ENCODE data around the gene TMEM167B. TPM values are rescaled to one million over a fixed set of nuclear protein-coding genes. Genes with fewer than 3 reads are reported as not detected.

The TMEM167B gene
- total RNA-seq, result 24.7 and 27.1 TPM in 2 replicates
- long read RNA-seq, transcript TMEM167B-201 (3 exons, 3,730 nt), result major isoform, 187 of 219 reads
- long read RNA-seq, partial matches to known transcripts, result 12 of 219 reads
- long read RNA-seq, other reads (novel, unspliced or antisense), result 19 of 219 reads

DNA sequence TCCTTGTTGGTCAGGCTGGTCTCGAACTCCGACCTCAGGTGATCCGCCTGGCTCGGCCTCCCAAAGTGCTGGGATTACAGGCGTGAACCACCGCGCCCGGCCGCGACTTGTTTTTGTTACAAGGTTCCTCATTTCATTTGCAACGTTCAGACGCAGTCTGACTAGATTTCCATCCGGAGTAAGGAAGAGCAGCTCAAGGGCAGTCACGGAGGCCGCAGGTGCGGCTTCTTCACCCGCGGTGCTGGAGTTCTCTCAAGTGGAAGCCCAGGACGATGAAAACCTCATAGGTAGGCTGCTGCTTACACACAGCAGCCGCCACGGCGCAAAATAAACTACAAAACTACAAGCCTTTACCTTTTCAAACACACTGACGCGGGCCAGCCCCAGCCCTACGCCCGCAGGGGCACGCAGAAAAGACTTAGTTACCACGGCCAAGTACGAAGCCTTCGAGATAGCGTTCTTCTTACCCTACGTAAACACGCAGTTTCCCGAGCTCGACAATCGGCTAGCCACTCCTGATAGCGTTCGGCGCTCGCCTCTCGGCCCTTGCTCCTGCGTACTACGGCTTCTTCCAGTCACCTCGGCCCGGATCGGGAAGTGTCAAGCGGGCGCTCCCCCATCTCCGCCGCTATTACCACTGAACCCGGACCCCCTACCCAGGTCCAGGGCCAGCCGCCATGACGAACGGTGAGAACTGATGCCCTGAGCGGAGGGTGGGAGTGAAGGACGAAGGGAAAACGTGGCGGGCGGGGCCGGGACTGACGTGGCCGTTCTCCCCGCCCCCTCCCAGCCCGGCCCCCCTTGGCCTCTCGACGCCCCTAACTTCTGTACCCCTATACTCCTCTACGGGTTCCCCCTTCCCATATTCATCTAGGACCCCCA lies at the start of gene TMEM167B:
Gene TMEM167B, plus strand, starts transcription at position 569 of the 882 bp plus-strand sequence. Its CDS starts 109 bp downstream, at position 678.
- peak; percentile 68 for DNase-seq (ENCODE audit: low spot score, unreplicated experiment)
- peak within 1 kb of the TSS; percentile 86 for H3K4me3 Mint-ChIP-seq (ENCODE audit: low read depth)

DNA sequence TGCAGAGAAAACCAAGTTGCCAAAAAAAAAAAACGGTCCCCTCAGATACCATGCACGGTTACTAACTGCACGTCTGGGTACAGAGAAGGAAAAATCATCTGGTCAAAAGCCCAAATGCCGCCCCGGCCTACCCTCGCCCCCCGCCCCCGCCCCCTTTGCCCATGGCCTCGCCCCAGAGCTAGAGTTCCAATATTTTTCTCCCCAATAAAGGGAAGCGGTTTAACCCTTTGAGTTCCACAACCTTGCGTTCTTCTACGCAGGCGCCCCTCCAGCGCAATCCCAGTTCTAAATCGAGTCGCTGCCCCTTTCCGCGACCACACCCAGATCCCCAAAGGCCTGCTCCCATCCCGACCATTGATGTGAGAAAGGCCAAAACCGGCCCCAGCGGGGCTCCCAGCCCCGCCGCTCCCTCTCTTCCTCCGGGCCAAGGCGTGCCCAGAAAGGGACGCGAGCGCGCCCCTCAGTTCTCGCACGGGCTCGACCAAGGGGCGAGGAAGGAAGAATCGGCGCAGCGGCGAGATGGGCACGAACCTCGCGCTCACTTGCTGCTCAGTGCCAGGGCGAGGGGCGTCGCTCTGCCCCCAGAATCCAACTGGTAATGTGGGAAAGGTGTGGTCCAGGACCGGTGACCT lies 49.5 kb upstream of the TMEM167B start:
- Mint-ChIP-seq H3K4me1 (ENCODE audit: low read depth) (peaks cover 6% of the 10 kb centered on the region), H3K9me3 (ENCODE audit: low read depth) (no peaks in the 10 kb centered on the region), H3K4me3 (ENCODE audit: low read depth) (peak overlapping the region; percentile 85), H3K36me3 (ENCODE audit: insufficient read depth) (no peaks in the 10 kb centered on the region), H3K27ac (peak overlapping the region; percentile 92), H3K27me3 (no peaks in the 10 kb centered on the region)
- TF ChIP-seq, protein P1, sequence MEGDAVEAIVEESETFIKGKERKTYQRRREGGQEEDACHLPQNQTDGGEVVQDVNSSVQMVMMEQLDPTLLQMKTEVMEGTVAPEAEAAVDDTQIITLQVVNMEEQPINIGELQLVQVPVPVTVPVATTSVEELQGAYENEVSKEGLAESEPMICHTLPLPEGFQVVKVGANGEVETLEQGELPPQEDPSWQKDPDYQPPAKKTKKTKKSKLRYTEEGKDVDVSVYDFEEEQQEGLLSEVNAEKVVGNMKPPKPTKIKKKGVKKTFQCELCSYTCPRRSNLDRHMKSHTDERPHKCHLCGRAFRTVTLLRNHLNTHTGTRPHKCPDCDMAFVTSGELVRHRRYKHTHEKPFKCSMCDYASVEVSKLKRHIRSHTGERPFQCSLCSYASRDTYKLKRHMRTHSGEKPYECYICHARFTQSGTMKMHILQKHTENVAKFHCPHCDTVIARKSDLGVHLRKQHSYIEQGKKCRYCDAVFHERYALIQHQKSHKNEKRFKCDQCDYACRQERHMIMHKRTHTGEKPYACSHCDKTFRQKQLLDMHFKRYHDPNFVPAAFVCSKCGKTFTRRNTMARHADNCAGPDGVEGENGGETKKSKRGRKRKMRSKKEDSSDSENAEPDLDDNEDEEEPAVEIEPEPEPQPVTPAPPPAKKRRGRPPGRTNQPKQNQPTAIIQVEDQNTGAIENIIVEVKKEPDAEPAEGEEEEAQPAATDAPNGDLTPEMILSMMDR (IDR thresholded peaks at IDR 0.05; ENCODE audit: unreplicated experiment), result no peak
- DNase-seq (ENCODE audit: low spot score, unreplicated experiment), result peak; percentile 11

More for the DNA sequence above, at the start of gene TMEM167B:
- Mint-ChIP-seq H3K27ac (peak within 1 kb of the TSS; percentile 98), H3K9me3 (ENCODE audit: low read depth) (no peaks in the 10 kb centered on the region), H3K36me3 (ENCODE audit: insufficient read depth) (peaks cover 13% of the 10 kb centered on the region), H3K27me3 (no peaks in the 10 kb centered on the region), H3K4me1 (ENCODE audit: low read depth) (peaks cover 14% of the 10 kb centered on the region)
- TF ChIP-seq, protein P1 (IDR thresholded peaks at IDR 0.05; ENCODE audit: unreplicated experiment), result no peak

DNA sequence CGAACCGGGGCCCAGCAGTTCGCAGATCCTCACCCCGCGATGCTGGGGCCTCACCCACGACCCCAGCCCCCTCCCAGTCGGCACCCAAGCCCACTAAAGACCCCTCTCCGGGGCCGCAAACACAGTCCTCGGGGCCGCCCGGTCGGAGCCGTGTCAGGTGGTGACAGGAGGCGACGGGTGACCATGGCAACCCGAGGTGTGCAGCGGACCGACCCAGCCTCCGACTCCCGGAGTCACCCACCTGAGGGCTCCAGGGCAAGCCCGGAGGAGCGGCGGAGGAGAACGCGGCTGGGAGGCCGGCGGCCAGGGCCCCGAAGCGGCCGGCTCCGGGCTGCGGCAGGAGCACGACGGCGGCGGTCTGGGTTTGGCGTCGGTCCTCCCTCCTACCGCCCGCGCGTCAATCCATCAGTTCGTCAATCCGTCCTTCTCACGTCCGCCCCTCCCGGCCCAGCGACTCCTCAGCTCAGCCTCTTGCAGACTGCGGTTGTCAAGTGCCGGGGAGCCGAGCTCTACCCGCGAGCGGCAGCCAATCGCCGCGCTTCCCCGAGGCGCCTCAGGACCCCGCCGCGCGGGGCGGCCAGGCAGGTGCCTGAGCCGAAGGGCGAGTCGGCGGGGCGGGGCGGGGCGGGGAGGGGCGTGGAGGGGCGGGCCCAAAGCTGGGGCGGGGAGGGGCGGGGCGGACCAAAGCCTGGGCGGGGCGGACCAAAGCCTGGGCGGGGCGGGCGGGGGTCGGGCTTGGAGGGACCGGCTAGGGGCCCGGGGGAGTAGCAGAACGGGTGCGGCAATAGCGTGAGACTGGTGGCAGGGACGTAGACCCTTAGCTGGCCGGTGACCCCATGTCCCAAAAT lies 48.7 kb upstream of the TMEM167B start, which contains the start of gene WDR47:
Gene WDR47, minus strand, starts transcription at position 482 of the 848 bp plus-strand sequence. CDS start 18,590 bp downstream, outside the sequence.
- no peaks in the 10 kb centered on the region for H3K9me3 Mint-ChIP-seq (ENCODE audit: low read depth)
- peak; percentile 85 for DNase-seq (ENCODE audit: low spot score, unreplicated experiment)
- H3K4me3 Mint-ChIP-seq (ENCODE audit: low read depth), result peak within 1 kb of the TSS; percentile 85
- TF ChIP-seq, protein P1 (IDR thresholded peaks at IDR 0.05; ENCODE audit: unreplicated experiment), result no peak
- peaks cover 6% of the 10 kb centered on the region for H3K4me1 Mint-ChIP-seq (ENCODE audit: low read depth)
- H3K27ac Mint-ChIP-seq, result peak within 1 kb of the TSS; percentile 92
- H3K36me3 Mint-ChIP-seq (ENCODE audit: insufficient read depth), result no peaks in the 10 kb centered on the region
- H3K27me3 Mint-ChIP-seq, result no peaks in the 10 kb centered on the region

DNA sequence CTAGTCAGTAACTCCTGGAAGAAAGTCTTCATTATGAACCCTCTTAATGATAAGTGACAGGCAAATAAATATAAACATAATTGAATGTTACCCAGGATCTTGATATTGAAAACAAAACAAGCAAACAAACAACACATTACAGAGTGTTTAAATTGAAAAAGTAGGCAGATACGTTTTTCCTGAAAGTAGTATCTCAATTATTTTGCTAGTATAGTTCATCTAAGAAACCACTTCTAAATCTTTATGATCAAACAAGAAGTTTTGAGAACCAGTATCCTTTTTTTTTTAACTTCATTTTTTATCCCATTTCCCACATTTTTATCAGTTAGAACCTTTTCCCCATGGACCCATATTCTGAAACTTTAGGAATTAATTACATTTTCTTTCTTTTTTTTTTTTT lies 45.0 kb upstream of the TMEM167B start:
- TF ChIP-seq, protein P1 (IDR thresholded peaks at IDR 0.05; ENCODE audit: unreplicated experiment), result no peak
- peaks cover 5% of the 10 kb centered on the region for H3K4me1 Mint-ChIP-seq (ENCODE audit: low read depth)
- H3K36me3 Mint-ChIP-seq (ENCODE audit: insufficient read depth), result no peaks in the 10 kb centered on the region
- no peak overlapping the region for H3K27ac Mint-ChIP-seq
- peaks cover 3% of the 10 kb centered on the region for H3K27me3 Mint-ChIP-seq
- no peak for DNase-seq (ENCODE audit: low spot score, unreplicated experiment)
- H3K4me3 Mint-ChIP-seq (ENCODE audit: low read depth), result no peak overlapping the region
- H3K9me3 Mint-ChIP-seq (ENCODE audit: low read depth), result no peaks in the 10 kb centered on the region

All from progenitor cell of endocrine pancreas (in vitro differentiated cells).